Keratinocyte (primary cell): ENCODE results near the gene PKD1. TPM values are rescaled to one million over a fixed set of nuclear protein-coding genes. Genes with fewer than 3 reads are reported as not detected.

ENCODE experiments used
- DNase-seq: peaks from one replicate; pipeline ENCODE4 v3.0.0-alpha.2; 2011; ENCODE audit warnings: low read depth, missing footprints, low spot score
- FAIRE-seq: peaks from 2 replicates; lab custom pipeline; 2011; peaks lifted over from hg19 to GRCh38; lab: Jason Lieb, UNC
- H2AFZ ChIP-seq: 2 replicates; pipeline ENCODE4 v1.6.0; 2012; ENCODE audit warnings: low read length, control low read depth, inconsistent platforms; ENCODE audit not compliant: control insufficient read depth
- H3K27ac ChIP-seq: 2 replicates; pipeline ENCODE4 v1.5.1; 2011; ENCODE audit warnings: low read length; ENCODE audit not compliant: control insufficient read depth, insufficient read depth
- H3K27me3 ChIP-seq: 3 replicates; pipeline ENCODE4 v1.6.0; 2011; ENCODE audit warnings: low read length; ENCODE audit not compliant: control insufficient read depth, insufficient read depth; ENCODE audit errors: extremely low read depth
- H3K36me3 ChIP-seq, 2 experiments: 2 replicates in 1 of 2; 3 replicates in 1 of 2; pipeline ENCODE4 v1.5.1; 2011; ENCODE audit warnings: low read length in 2 of 2, mild to moderate bottlenecking in 1 of 2; ENCODE audit not compliant: control insufficient read depth in 2 of 2, insufficient read depth in 2 of 2; ENCODE audit errors: extremely low read depth in 1 of 2
- H3K4me1 ChIP-seq: 3 replicates; pipeline ENCODE4 v1.5.1; 2011; ENCODE audit warnings: low read length; ENCODE audit not compliant: control insufficient read depth, insufficient read depth; ENCODE audit errors: extremely low read depth
- H3K4me2 ChIP-seq: 3 replicates; pipeline ENCODE4 v1.6.0; 2011; ENCODE audit warnings: low read depth, low read length; ENCODE audit not compliant: control insufficient read depth, insufficient read depth; ENCODE audit errors: extremely low read depth
- H3K4me3 ChIP-seq, 3 experiments: fragments of 200-600 bp in 1 of 3; sonication (generic) in 1 of 3; 2 replicates in 2 of 3; 3 replicates in 1 of 3; pipeline ENCODE4 v1.5.1; 2011 to 2016; ENCODE audit warnings: low read length in 3 of 3, mild to moderate bottlenecking in 3 of 3, control low read depth in 2 of 3, inconsistent platforms in 1 of 3, low read depth in 1 of 3, mixed read lengths in 1 of 3, mixed run types in 1 of 3, moderate library complexity in 1 of 3; ENCODE audit not compliant: control insufficient read depth in 2 of 3, insufficient read depth in 2 of 3; ENCODE audit errors: extremely low read depth in 1 of 3
- H3K79me2 ChIP-seq: 2 replicates; pipeline ENCODE4 v1.6.0; 2012; ENCODE audit warnings: low read length; ENCODE audit not compliant: control insufficient read depth, insufficient read depth
- H3K9ac ChIP-seq: 3 replicates; pipeline ENCODE4 v1.6.0; 2011; ENCODE audit warnings: low read length; ENCODE audit not compliant: control insufficient read depth, insufficient read depth; ENCODE audit errors: extremely low read depth
- H3K9me1 ChIP-seq: 3 replicates; pipeline ENCODE4 v1.6.0; 2011; ENCODE audit warnings: low read length; ENCODE audit not compliant: control insufficient read depth, insufficient read depth; ENCODE audit errors: extremely low read depth
- H3K9me3 ChIP-seq: 2 replicates; pipeline ENCODE4 v1.5.1; 2012; ENCODE audit warnings: low read depth, low read length; ENCODE audit not compliant: control insufficient read depth
- H4K20me1 ChIP-seq: 3 replicates; pipeline ENCODE4 v1.6.0; 2011; ENCODE audit warnings: low read length; ENCODE audit not compliant: control insufficient read depth, insufficient read depth; ENCODE audit errors: extremely low read depth
- CTCF ChIP-seq, 3 experiments: IDR thresholded peaks in 1 of 3; conservative IDR thresholded peaks in 1 of 3; optimal IDR thresholded peaks in 1 of 3; 2 replicates in 2 of 3; 3 replicates in 1 of 3; pipeline versions ENCODE3 to v1.5.1; 2011; ENCODE audit warnings: low read length in 3 of 3, mild to moderate bottlenecking in 3 of 3, moderate library complexity in 2 of 3, control low read depth in 1 of 3, inconsistent platforms in 1 of 3; ENCODE audit not compliant: insufficient read depth in 2 of 3; ENCODE audit errors: extremely low read depth in 1 of 3
- EZH2 ChIP-seq: IDR thresholded peaks from one replicate; pipeline ENCODE4 v1.6.1; 2012; ENCODE audit warnings: inconsistent platforms, mild to moderate bottlenecking, low read length, moderate library complexity
- dilution Hi-C: fragments of 300-500 bp; cut with MboI; formaldehyde crosslinking; loops from one replicate; pipeline ENCODE4 v1.7.0; 2020; ENCODE audit warnings: low sequenced_read_pairs; ENCODE audit not compliant: extremely low pct_ligation_motif_present
- polyA plus RNA-seq, 5 experiments: library from polyadenylated mRNA; depleted of rRNA in 3 of 5; stranded (reverse) in 3 of 5; stranded (forward) in 1 of 5; unstranded in 1 of 5; fragments of >200 nt; gene quantifications; 1 replicate in 1 of 5; 2 replicates in 3 of 5; 3 replicates in 1 of 5; pipeline versions ENCODE4 v1.2.1 to v1.2.3, GENCODE V29; 2011 to 2012; ENCODE audit warnings: missing spikeins in 2 of 5, low read depth in 1 of 5, low replicate concordance in 1 of 5

The PKD1 gene
- polyA plus RNA-seq, 1 donor (not counting 4 experiments of a cell fraction or from before 2014, with no cell fraction given) = 10.6 TPM

- dilution Hi-C loops = no loop called here
- no peak overlapping the region for H3K27ac ChIP-seq
- DNase-seq (no peak), FAIRE-seq (no peak)
- no peak overlapping the region for H3K4me3 ChIP-seq
- H3K4me1 ChIP-seq = peaks cover 4% of the 10 kb centered on the region
- H2AFZ ChIP-seq = no peak overlapping the region
- no peak overlapping the region for H3K4me2 ChIP-seq
- H3K9me3 ChIP-seq = no peaks in the 10 kb centered on the region
- H3K27me3 ChIP-seq = no peaks in the 10 kb centered on the region
- TF ChIP-seq EZH2 (no peak), CTCF (optimal IDR thresholded peaks at IDR 0.05 in 1 of 3, IDR thresholded peaks at IDR 0.05 in 1 of 3, conservative IDR thresholded peaks at IDR 0.05 in 1 of 3; ENCODE audit: extremely low read depth in 1 of 3, insufficient read depth in 2 of 3, low read length in 3 of 3) (no peak)
- no peak overlapping the region for H3K9ac ChIP-seq
- H3K79me2 ChIP-seq = no peaks in the 10 kb centered on the region
- H3K9me1 ChIP-seq = no peaks in the 10 kb centered on the region
- no peaks in the 10 kb centered on the region for H4K20me1 ChIP-seq
- no peaks in the 10 kb centered on the region for H3K36me3 ChIP-seq
Measured at GRCh38 chr16:2042171-2042985, 93.3 kb downstream of the PKD1 start.

GRCh38 chr16:2040787-2041522 is 94.7 kb downstream of the PKD1 start:
- no peak for DNase-seq
- H3K27me3 ChIP-seq = no peaks in the 10 kb centered on the region
- H3K27ac ChIP-seq = no peak overlapping the region
- H2AFZ ChIP-seq = no peak overlapping the region
- no peaks in the 10 kb centered on the region for H3K4me1 ChIP-seq
- TF ChIP-seq CTCF (optimal IDR thresholded peaks at IDR 0.05 in 1 of 3, IDR thresholded peaks at IDR 0.05 in 1 of 3, conservative IDR thresholded peaks at IDR 0.05 in 1 of 3; ENCODE audit: extremely low read depth in 1 of 3, insufficient read depth in 2 of 3, low read length in 3 of 3) = no peak
- no peak for TF ChIP-seq EZH2
- H4K20me1 ChIP-seq = no peaks in the 10 kb centered on the region
- no peak overlapping the region for H3K9ac ChIP-seq
- H3K79me2 ChIP-seq = no peaks in the 10 kb centered on the region
- dilution Hi-C loops = no loop called here
- no peaks in the 10 kb centered on the region for H3K9me3 ChIP-seq
- no peaks in the 10 kb centered on the region for H3K9me1 ChIP-seq
- peaks cover 0 to 3% of the 10 kb centered on the region in 2 experiments for H3K36me3 ChIP-seq
- no peak for FAIRE-seq
- no peak overlapping the region for H3K4me3 ChIP-seq
- no peak overlapping the region for H3K4me2 ChIP-seq
